Measurements from ENCODE around the gene BDH1.

Gene BDH1

DNA sequence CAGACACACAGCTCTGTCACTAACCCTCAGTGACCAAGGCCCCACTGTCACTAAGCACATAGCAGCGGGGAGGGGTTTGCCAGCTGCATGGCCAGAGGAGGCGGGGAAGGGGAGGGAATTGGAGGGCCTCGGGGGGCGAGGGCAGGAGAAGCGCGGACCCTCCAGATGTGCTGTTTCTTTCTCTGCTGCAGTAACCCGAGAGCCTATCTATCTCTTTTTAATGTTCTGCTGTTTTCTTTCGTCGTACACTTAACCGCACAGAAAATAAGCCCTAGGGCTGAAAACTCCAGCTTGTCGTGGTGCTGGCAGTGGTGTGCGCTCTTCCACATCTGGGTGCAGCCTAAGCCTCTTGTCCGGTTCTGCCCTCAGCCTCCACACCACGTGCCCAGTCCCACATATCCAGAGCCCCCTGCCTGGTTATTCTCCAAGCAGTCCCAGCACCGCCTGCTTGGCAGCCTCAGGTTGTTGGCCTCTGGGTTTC is 51.1 kb downstream of the BDH1 start:
- DNase-seq = no peak

DNA sequence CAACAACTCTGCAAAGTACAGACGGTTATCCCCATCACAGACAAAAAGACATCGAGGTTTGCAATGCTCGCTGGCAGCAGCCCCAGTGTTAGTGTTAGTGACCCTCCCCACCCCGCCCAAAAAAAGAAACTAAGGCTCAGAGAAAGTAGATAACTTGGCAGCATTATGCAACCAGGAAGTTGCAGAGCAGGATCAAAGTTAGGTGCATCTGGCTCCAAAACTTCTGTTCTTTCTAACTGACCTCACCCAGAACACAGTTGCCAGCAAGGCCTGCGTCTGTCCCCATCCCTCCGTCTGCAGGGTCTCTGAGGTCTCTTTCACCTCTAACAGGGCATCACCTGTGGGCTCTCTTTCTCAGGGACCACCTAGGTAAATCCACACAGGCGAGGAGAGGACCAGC is 51.5 kb downstream of the BDH1 start:
- no peak for DNase-seq

DNA sequence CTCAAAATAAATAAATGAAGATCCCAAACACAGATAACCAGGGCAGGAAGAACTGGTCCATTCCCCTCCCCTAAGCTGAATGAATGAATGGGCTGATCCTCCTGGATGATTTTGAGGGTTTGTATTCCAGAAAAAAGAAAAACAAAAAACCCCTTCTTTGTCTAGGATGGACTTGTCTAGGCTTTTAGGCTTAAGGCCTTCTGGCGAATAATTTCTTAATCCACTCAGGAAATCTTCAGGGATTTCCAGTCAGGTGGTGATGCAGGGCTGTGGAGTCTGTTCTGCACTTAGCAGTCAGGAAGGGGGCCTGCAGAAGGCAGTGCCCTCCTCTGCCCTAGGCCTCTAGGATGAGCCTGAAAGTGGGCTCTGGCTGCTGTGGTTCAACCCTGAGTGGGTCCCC is 52.1 kb downstream of the BDH1 start:
- DNase-seq = no peak

- DNase-seq = no peak
Measured at GRCh38 chr3:197501879-197502620, 53.7 kb downstream of the BDH1 start.

DNA sequence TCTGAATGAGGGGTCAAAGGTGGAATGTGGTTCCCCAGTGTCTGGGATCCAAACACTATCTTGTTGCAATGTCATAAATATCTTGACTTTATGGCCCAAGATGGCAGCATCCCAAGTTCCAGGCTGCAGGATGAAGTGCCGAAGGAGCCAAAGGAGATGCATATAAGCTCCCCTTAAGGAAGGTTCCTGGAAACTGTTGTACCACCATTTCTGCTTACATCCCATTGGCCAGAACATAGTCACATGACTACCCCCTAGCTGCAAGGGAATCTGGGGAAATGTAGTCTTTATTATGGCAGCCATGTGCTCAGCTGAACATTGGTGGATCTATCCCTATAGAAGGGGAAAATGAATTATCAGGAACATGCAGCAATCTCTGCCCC is 54.3 kb downstream of the BDH1 start:
- no peak for DNase-seq

DNA sequence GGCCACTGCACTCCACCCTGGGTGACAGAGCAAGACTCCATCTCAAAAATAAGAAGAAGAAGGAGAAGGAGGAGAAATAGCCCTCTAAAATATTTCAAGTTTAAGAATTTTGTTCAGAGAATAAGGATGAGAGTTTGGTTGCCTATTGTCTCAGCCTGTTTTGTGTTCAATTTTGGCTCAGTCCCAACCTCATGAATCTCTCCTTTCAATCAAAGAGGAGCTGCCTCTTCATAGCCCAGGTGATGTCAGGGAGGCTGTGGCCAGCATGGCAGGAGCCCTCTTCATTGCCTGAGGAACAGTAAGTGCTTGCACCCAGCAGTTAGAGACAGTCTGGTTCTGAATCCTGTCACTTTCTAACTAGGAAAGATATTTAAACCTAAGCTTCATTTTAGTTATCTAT is 55.0 kb downstream of the BDH1 start:
- no peak for DNase-seq

- no peak for DNase-seq
Measured at GRCh38 chr3:197499427-197499826, 56.3 kb downstream of the BDH1 start.

- no peak for DNase-seq
Measured at GRCh38 chr3:197498499-197499241, 57.1 kb downstream of the BDH1 start.

GRCh38 chr3:197496746-197497125 is 59.0 kb downstream of the BDH1 start:
- no peak for DNase-seq

GRCh38 chr3:197495999-197496745 is 59.6 kb downstream of the BDH1 start:
- no peak for DNase-seq

GRCh38 chr3:197495499-197495898 is 60.3 kb downstream of the BDH1 start:
- DNase-seq = no peak

DNA sequence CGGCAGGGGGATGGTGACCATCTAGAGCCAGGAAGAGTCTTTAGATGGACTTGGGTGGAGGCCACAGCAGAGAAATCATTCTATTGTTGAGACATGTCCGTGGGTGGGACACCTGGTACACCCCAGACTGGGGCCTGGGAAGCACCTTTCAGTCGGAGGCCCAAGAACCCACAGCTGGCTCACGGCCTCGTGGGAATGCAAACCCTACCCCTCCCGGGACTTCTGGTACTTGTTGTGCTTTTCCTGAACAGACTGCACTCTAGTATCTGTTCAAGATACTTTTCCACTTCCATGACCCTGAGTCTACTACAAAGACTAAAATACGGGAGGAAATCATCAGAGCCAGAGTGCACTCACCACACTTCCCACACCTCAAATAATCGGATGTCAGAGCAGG is 60.7 kb downstream of the BDH1 start:
- DNase-seq = no peak

DNA sequence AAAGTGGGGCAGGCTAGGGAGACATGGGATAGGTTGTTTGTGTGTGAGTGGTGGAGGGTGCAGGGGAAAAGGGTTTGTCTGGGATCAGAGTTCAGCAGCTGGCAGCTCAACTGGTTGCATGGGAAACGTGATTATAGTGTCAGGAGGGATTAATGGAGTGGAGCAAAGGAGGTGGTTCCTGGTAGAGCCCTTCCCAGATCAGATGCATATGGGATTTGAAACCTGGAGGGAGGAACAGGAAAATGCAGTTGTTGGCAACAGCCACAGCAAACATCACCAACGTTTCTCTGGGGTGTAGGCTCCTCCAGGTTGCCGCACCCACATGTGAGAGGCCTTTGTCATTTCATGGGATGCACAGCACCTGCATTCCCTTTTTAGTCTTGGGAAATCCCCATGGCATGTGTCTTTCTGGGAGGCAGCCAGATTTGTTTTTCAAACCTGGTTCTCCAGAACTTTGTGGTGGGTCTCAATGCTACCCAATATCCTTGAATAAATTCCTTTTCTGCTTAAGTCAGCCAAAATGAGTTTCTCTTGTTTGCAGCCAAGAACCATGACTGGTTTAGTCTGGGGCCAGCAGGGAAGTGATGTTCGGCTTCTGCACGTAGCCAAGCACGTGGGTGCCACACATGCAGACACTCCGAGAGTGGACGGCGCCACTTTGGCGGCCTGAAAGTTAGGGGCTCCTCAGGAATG is 61.3 kb downstream of the BDH1 start:
- no peak for DNase-seq

DNA sequence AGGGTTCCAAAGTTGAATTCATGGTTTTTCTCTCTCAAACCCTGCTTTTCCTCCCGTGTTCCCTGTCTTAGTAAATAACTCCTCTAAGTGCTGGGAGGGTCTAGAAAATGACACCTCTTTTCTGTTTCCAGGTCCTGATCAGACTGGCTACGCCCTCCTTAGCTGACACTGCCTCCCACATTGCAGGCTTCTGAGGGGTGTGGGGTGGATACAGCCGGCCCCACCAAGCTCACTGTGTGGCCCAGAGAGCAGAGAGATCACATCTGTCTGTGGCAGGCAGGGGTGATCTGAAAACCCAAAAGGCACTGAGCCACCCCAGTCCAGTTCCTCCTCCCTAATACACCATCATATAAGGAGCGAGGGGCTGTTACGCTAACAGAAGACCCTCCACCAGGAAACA is 62.7 kb downstream of the BDH1 start:
- DNase-seq = no peak

DNA sequence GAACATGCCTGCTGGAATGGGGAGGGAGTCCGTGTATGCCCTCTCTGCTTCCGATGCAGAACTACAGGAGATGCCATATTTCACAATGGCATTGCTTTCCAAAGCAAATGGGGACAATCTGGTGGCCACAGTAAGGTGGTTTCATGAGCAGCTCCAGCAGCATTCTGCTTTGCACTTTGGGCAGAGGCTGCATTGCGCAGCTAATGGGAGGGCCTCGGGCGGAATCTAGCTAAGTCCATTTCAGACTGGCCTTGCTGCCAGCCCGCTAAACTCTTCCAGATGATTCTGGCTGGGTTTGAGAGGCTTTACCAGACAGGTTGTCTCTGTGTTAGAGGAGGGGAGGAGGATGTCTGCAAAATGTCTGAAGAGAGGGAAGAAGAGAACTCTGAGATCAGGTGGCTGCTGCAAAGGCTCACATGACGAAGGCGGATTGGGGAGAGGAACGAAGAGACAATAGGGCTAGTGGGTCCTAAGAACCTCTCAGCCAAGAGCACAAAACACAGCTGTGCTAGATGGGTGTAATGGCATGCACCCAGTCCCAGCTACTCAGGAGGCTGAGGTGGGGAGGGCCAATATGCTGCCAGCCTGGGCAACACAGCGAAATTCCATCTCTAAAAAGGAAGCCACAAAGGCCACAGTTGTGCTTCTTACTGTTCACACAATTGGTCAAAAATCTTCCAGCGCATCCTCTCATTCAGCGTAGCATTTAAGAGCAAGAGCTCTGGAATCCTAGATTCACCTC is 63.7 kb downstream of the BDH1 start:
- DNase-seq = no peak

- DNase-seq = no peak
Measured at GRCh38 chr3:197491478-197491877, 64.3 kb downstream of the BDH1 start.

- DNase-seq = no peak
Measured at GRCh38 chr3:197490098-197491058, 65.4 kb downstream of the BDH1 start.

GRCh38 chr3:197487911-197488391 is 67.8 kb downstream of the BDH1 start:
- DNase-seq = no peak

DNA sequence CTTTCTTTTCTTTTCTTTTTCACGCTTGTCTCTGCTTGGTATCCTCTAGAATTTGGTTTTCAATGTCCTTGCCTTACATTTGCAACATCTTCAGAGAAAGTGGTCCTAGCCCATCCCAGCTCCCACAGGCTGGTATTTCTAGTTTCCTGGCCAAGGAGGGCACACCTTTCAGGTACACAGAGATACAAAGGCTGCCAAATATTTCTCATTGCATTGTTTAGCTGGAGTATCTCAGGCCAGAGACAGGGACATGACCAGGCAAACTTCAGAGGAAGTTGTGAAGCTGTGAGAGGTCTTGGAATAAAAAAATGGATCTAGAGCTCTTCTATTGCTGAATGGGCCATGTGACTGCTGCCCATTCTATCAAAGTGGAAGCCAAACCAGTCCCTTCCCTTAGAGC is 68.9 kb downstream of the BDH1 start:
- DNase-seq = no peak

GRCh38 chr3:197485143-197485542 is 70.6 kb downstream of the BDH1 start:
- no peak for DNase-seq
